Muscle of leg (tissue), 11 donors: Measurements from ENCODE around the gene PRPH. TPM values are rescaled to one million over a fixed set of nuclear protein-coding genes. Genes with fewer than 3 reads are reported as not detected.

Experiments
- DNase-seq: peaks from one replicate; pipeline ENCODE4 v3.0.0; 2013
- H3K27ac ChIP-seq: one replicate; pipeline ENCODE4 v1.5.1; 2013; ENCODE audit warnings: mild to moderate bottlenecking, low read length, control low read depth
- H3K27me3 ChIP-seq: one replicate; pipeline ENCODE4 v1.6.1; 2013; ENCODE audit warnings: low read length; ENCODE audit not compliant: control insufficient read depth, insufficient read depth
- H3K36me3 ChIP-seq: one replicate; pipeline ENCODE4 v1.6.1; 2013; ENCODE audit warnings: low read length; ENCODE audit not compliant: control insufficient read depth, insufficient read depth
- H3K4me1 ChIP-seq: one replicate; pipeline ENCODE4 v1.6.1; 2013; ENCODE audit warnings: low read length; ENCODE audit not compliant: control insufficient read depth, insufficient read depth
- H3K4me3 ChIP-seq: one replicate; pipeline ENCODE4 v1.5.1; 2013; ENCODE audit warnings: low read length, control low read depth
- H3K9me3 ChIP-seq: replicated peaks from 2 replicates; pipeline ENCODE4 v1.6.1; 2013; ENCODE audit warnings: low read depth, low read length; ENCODE audit not compliant: control insufficient read depth
- WGBS: methylation state at CpG from one replicate; pipeline ENCODE4 v1.1.5; 2013; ENCODE audit warnings: missing lambda C conversion rate; ENCODE audit not compliant: insufficient coverage; 5-methylcytosine and 5-hydroxymethylcytosine counted together
- polyA plus RNA-seq, 8 donors: library from polyadenylated mRNA; unstranded; fragments of 120-200 nt; gene quantifications; one replicate each; pipeline versions ENCODE4 v1.2.1 to v1.2.3, GENCODE V29; 2013; ENCODE audit warnings: inconsistent platforms in 1 of 8, low replicate concordance in 1 of 8; ENCODE audit not compliant: insufficient read length in 8 of 8, insufficient read depth in 1 of 8
- total RNA-seq: library from RNA; stranded (reverse); fragments of 120-200 nt; gene quantifications from one replicate; pipeline ENCODE4 v1.2.4, GENCODE V29; 2013

Gene PRPH
- total and polyA plus RNA-seq, 9 donors = 1.3 to 3.5 (median 2.3) TPM

DNA sequence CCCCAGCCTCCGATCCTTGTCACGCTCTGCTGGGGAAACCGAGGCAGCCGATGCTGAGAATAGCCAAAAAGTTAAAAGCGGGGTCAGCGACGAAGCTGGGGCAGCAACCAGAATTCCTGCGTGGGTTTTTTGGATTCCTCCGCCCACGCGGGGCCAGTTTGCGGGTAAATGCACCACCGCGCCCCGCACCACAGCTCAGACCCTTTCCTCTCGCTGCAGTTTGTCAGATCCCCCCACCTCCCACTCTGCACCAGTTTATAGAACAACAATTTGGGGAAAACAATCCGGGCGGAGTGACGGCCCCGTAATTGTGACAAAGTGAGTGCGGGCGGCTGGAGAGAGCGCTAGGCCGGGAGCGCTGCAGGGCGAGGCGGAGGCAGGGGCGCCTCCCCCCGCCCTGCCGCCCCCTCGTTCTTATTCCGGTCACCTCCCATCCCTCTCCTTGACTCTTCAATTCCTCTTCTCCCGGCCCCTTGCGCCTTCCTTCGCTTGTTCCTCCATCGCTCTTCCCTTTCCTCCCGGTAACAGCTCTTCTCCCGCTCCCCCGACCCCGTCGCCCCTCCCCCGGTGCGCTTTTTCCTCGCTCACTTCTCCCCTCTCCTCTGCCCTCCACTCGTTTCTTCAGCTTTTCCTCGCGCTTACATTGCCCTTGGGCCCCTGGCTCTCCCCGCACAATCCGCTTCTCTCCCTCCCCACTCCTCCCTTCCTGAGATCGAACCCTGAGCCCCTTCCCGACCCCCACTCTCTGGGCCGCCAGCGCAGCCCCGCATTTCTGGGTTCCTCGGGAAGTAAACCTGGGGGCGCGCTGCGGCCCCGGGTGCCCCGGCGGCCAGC, 51.1 kb downstream of the PRPH start:
- no peak for DNase-seq
- peaks cover 52% of the 10 kb centered on the region for H3K4me1 ChIP-seq
- H3K36me3 ChIP-seq = no peaks in the 10 kb centered on the region
- under 1% methylated on average over 57 of the region's 61 CpGs for WGBS
- H3K4me3 ChIP-seq = peak overlapping the region; percentile 27
- no peak overlapping the region for H3K27ac ChIP-seq
- H3K27me3 ChIP-seq = peaks cover 90% of the 10 kb centered on the region
- no peaks in the 10 kb centered on the region for H3K9me3 ChIP-seq

- peak within 1 kb of the TSS; percentile 27 for H3K4me3 ChIP-seq
- H3K9me3 ChIP-seq = no peaks in the 10 kb centered on the region
- H3K4me1 ChIP-seq = peaks cover 50% of the 10 kb centered on the region
- H3K27me3 ChIP-seq = peaks cover 87% of the 10 kb centered on the region
- no peaks in the 10 kb centered on the region for H3K36me3 ChIP-seq
- no peak within 1 kb of the TSS for H3K27ac ChIP-seq
- no peak for DNase-seq
- WGBS = 1% methylated on average over 43 of the region's 47 CpGs
Observed at GRCh38 chr12:49346659-49347310, 51.8 kb downstream of the PRPH start, which contains the start of gene DNAJC22. Gene DNAJC22, plus strand, starts transcription at chr12:49346888. Its CDS starts 1,985 bp downstream, at chr12:49348873.

DNA sequence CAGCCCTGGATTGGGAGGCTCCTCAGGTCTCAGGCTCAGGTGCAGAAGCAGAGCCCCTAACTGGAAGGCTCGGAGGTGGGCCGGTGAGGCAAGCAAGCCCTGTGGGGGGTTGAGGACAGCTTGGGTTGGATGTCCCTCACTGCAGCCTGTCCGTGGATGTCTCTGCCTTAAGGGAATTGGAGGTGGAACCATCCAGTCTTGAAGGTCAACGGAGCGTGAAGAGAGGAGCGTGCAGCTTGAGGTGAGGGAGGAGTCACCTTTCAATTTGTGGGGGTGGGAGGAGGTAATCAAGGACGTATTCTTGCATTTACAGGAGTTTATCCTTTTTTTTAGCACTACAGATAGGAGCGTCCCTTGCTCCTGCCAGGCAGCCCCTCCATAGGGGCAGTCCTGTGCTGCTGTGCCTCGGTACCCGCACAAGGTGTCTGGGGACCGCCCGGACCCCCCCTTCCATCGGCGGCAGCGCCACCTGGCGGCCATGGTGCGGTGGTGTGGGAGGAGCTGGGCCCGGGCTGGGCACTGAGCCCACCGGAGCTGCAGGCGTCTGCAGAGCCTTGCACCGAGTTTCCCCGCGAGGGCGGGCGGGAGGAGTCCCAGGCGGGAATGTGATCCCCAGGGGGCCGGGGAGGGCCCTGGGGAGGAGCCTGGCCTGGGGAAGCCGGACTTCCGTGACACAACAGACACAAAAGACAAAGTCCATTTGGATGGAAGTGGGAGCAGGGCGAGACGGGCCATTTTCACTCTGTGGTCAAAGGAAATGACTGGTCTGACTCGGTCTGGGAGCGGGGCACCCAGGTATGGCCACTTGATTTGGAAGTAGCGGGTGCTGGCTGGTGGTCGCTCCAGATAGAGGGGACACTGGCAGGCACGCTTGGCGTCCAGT, 52.6 kb downstream of the PRPH start:
- Histone ChIP-seq H3K9me3 (no peaks in the 10 kb centered on the region), H3K27ac (no peak overlapping the region), H3K4me3 (no peak overlapping the region), H3K4me1 (peaks cover 42% of the 10 kb centered on the region), H3K27me3 (peaks cover 83% of the 10 kb centered on the region), H3K36me3 (no peaks in the 10 kb centered on the region)
- 9% methylated on average over 28 of the region's 37 CpGs for WGBS
- DNase-seq = peak; percentile 70

Other genes starting within 250 kb of the PRPH start
- 25.6 TPM for gene KMT2D, start 234.4 kb upstream of the PRPH start, total RNA-seq
- 10 to 100 TPM; 31.2 to 58.0 (median 47.0) TPM for gene KMT2D, start 234.4 kb upstream of the PRPH start, polyA plus RNA-seq
- 1.2 TPM for gene RHEBL1, start 225.2 kb upstream of the PRPH start, total RNA-seq
- 1 to 10 TPM; 1.5 to 3.4 (median 1.9) TPM for gene RHEBL1, start 225.2 kb upstream of the PRPH start, polyA plus RNA-seq
- gene DHH, start 200.3 kb upstream of the PRPH start, total RNA-seq = 1.1 TPM
- 1 to 10 TPM in 5 of 8 donors, under 1 TPM in 3; 0.42 to 3.4 (median 1.2) TPM for gene DHH, start 200.3 kb upstream of the PRPH start, polyA plus RNA-seq
- 30.2 TPM for gene LMBR1L, start 184.3 kb upstream of the PRPH start, total RNA-seq
- 10 to 100 TPM; 33.6 to 53.1 (median 39.9) TPM for gene LMBR1L, start 184.3 kb upstream of the PRPH start, polyA plus RNA-seq
- 884 TPM for gene TUBA1B, start 163.8 kb upstream of the PRPH start, total RNA-seq
- gene TUBA1B, start 163.8 kb upstream of the PRPH start, polyA plus RNA-seq = 1,000 to 10,000 TPM in 7 of 8 donors, 100 to 1,000 TPM in 1; 792 to 1,222 (median 1,110) TPM
- 679 TPM for gene TUBA1A, start 106.1 kb upstream of the PRPH start, total RNA-seq
- gene TUBA1A, start 106.1 kb upstream of the PRPH start, polyA plus RNA-seq = 100 to 1,000 TPM; 717 to 946 (median 807) TPM
- gene TUBA1C, start 30.1 kb upstream of the PRPH start, total RNA-seq = 48.5 TPM
- gene TUBA1C, start 30.1 kb upstream of the PRPH start, polyA plus RNA-seq = 100 to 1,000 TPM in 1 of 8 donors, 10 to 100 TPM in 7; 59.1 to 101 (median 84.0) TPM
- 6.9 TPM for gene TROAP, start 28.1 kb downstream of the PRPH start, total RNA-seq
- gene TROAP, start 28.1 kb downstream of the PRPH start, polyA plus RNA-seq = 10 to 100 TPM; 10.8 to 18.2 (median 12.5) TPM
- 0.27 TPM for gene C1QL4, start 42.0 kb downstream of the PRPH start, total RNA-seq
- under 1 TPM in 6 of 8 donors, not detected in 2; 0.05 to 0.15 (median 0.09) TPM for gene C1QL4, start 42.0 kb downstream of the PRPH start, polyA plus RNA-seq
- 0.04 TPM for gene DNAJC22, start 51.7 kb downstream of the PRPH start, total RNA-seq
- gene DNAJC22, start 51.7 kb downstream of the PRPH start, polyA plus RNA-seq = 1 to 10 TPM in 1 of 8 donors, under 1 TPM in 7; 0.02 to 2.5 (median 0.15) TPM
- gene SPATS2, start 72.3 kb downstream of the PRPH start, total RNA-seq = 18.8 TPM
- 10 to 100 TPM; 24.2 to 42.1 (median 29.6) TPM for gene SPATS2, start 72.3 kb downstream of the PRPH start, polyA plus RNA-seq
- 1.1 TPM for gene KCNH3, start 243.9 kb downstream of the PRPH start, total RNA-seq
- 1 to 10 TPM in 7 of 8 donors, under 1 TPM in 1; 0.96 to 2.0 (median 1.6) TPM for gene KCNH3, start 243.9 kb downstream of the PRPH start, polyA plus RNA-seq